HCT116 (cell line): ENCODE data around the gene COL9A2. TPM values are rescaled to one million over a fixed set of nuclear protein-coding genes. Genes with fewer than 3 reads are reported as not detected.

Experiments
- ATAC-seq: fragments of 200-7000 bp; cut with Tn5 transposase; 2 replicates; pipeline ENCODE4 v1.9.1; 2020; ENCODE audit warnings: mild to moderate bottlenecking, moderate library complexity
- BruUV-seq: library from RNA; stranded (reverse); fragments of 400-500 nt; replicated peaks from 2 replicates; lab custom pipeline; 2021; lab: Mats Ljungman, UMichigan
- CTCF ChIA-PET: fragments of 300-600 bp; sonication (Branson Sonifier 250); formaldehyde crosslinking; loops from one replicate; lab custom pipeline; 2021; ENCODE audit warnings: antibody characterized with exemption; lab: Charles Lee
- POLR2A ChIA-PET: fragments of 300-600, 350-600 bp; sonication (Branson Sonifier 250); formaldehyde crosslinking; loops from one replicate; lab custom pipeline; 2021; ENCODE audit warnings: antibody characterized with exemption; lab: Charles Lee
- RAD21 ChIA-PET, 2 experiments: fragments of 300-600 bp; sonication (Branson Sonifier 250); formaldehyde crosslinking; loops; one replicate each; lab custom pipeline; 2023; ENCODE audit warnings: low total read pairs in 2 of 2; ENCODE audit not compliant: uncharacterized antibody in 2 of 2, unreplicated experiment in 2 of 2, low non-redundant PET in 1 of 2; lab: Charles Lee
- DNase-seq: peaks from one replicate; pipeline ENCODE4 v3.0.0-alpha.2; 2010; ENCODE audit warnings: low read depth, low spot score
- H2AFZ ChIP-seq: fragments of 200-600 bp; shearing (Covaris generic), sonication (generic); 2 replicates; pipeline ENCODE4 v1.6.1; 2017; ENCODE audit warnings: low read depth, mixed run types, mixed read lengths, antibody characterized with exemption, low read length; ENCODE audit not compliant: poor library complexity, severe bottlenecking
- H3K27ac ChIP-seq: 2 replicates; pipeline ENCODE4 v1.5.1; 2012; ENCODE audit warnings: low read depth, low read length
- H3K27me3 ChIP-seq: fragments of 200-600 bp; sonication (generic); 2 replicates; pipeline ENCODE4 v1.6.1; 2016; ENCODE audit warnings: mixed run types, low read length, mixed read lengths; ENCODE audit not compliant: insufficient read depth
- H3K36me3 ChIP-seq, 2 experiments: fragments of 200-500 bp in 1 of 2; fragments of 200-600 bp in 1 of 2; sonication (Bioruptor generic) in 1 of 2; sonication (generic) in 1 of 2; 2 replicates each; pipeline versions ENCODE4 v1.5.1 to v1.6.1; 2014 to 2016; ENCODE audit warnings: low read length in 2 of 2, inconsistent platforms in 1 of 2, mixed read lengths in 1 of 2, mixed run types in 1 of 2; ENCODE audit not compliant: insufficient read depth in 2 of 2, control insufficient read depth in 1 of 2
- H3K4me1 ChIP-seq, 2 experiments: fragments of 200-600 bp in 1 of 2; sonication (generic) in 1 of 2; 2 replicates each; pipeline versions ENCODE4 v1.5.1 to v1.6.1; 2012 to 2017; ENCODE audit warnings: low read length in 2 of 2, inconsistent platforms in 1 of 2, mild to moderate bottlenecking in 1 of 2, mixed read lengths in 1 of 2, mixed run types in 1 of 2, moderate library complexity in 1 of 2; ENCODE audit not compliant: insufficient read depth in 2 of 2, control insufficient read depth in 1 of 2
- H3K4me2 ChIP-seq: fragments of 200-600 bp; sonication (generic); 2 replicates; pipeline ENCODE4 v1.6.1; 2017; ENCODE audit warnings: mixed run types, low read length, mixed read lengths
- H3K4me3 ChIP-seq, 2 experiments: fragments of 200-600 bp in 1 of 2; sonication (generic) in 1 of 2; replicated peaks in 1 of 2; 2 replicates each; pipeline ENCODE4 v1.5.1; 2011 to 2016; ENCODE audit warnings: low read length in 2 of 2, control low read depth in 1 of 2, low read depth in 1 of 2, mild to moderate bottlenecking in 1 of 2, mixed read lengths in 1 of 2, mixed run types in 1 of 2
- H3K79me2 ChIP-seq: fragments of 200-600 bp; sonication (generic); 2 replicates; pipeline ENCODE4 v1.6.1; 2017; ENCODE audit warnings: mild to moderate bottlenecking, mixed run types, low read length, moderate library complexity, mixed read lengths; ENCODE audit not compliant: insufficient read depth
- H3K9ac ChIP-seq: fragments of 200-600 bp; sonication (generic); 2 replicates; pipeline ENCODE4 v1.6.1; 2016; ENCODE audit warnings: low read length, mixed read lengths
- H3K9me2 ChIP-seq: fragments of 200-600 bp; sonication (generic), shearing (Covaris generic); 2 replicates; pipeline ENCODE4 v1.6.1; 2017; ENCODE audit warnings: mixed run types, mild to moderate bottlenecking, moderate library complexity; ENCODE audit not compliant: insufficient read depth
- H3K9me3 ChIP-seq, 2 experiments: fragments of 200-500 bp in 1 of 2; fragments of 200-600 bp in 1 of 2; sonication (Bioruptor generic) in 1 of 2; sonication (generic) in 1 of 2; 2 replicates each; pipeline ENCODE4 v1.6.1; 2014 to 2017; ENCODE audit warnings: low read length in 2 of 2, mixed read lengths in 2 of 2, inconsistent platforms in 1 of 2, low read depth in 1 of 2, mild to moderate bottlenecking in 1 of 2, mixed run types in 1 of 2, moderate library complexity in 1 of 2; ENCODE audit not compliant: control insufficient read depth in 1 of 2, insufficient read depth in 1 of 2
- H4K20me1 ChIP-seq: fragments of 200-600 bp; sonication (generic), shearing (Covaris generic); 2 replicates; pipeline ENCODE4 v1.6.1; 2017; ENCODE audit warnings: mixed run types, mild to moderate bottlenecking, moderate library complexity; ENCODE audit not compliant: insufficient read depth
- ATF3 ChIP-seq: IDR thresholded peaks from 2 replicates; pipeline ENCODE4 v1.6.1; 2012
- CEBPB ChIP-seq: IDR thresholded peaks from 2 replicates; pipeline ENCODE4 v1.6.1; 2012; ENCODE audit warnings: low read depth
- CTCF ChIP-seq, 3 experiments: fragments of 200-600 bp in 1 of 3; sonication (generic) in 1 of 3; IDR thresholded peaks in 2 of 3; conservative IDR thresholded peaks in 1 of 3; 2 replicates each; pipeline ENCODE4 v1.5.1; 2012 to 2017; ENCODE audit warnings: low read depth in 2 of 3, low read length in 2 of 3, antibody characterized with exemption in 1 of 3, borderline replicate concordance in 1 of 3, control low read depth in 1 of 3, mild to moderate bottlenecking in 1 of 3, mixed read lengths in 1 of 3, mixed run types in 1 of 3, moderate library complexity in 1 of 3; ENCODE audit not compliant: insufficient read depth in 1 of 3
- EGR1 ChIP-seq: IDR thresholded peaks from 2 replicates; pipeline ENCODE4 v1.6.1; 2012; ENCODE audit warnings: low read depth
- ELF1 ChIP-seq: IDR thresholded peaks from 2 replicates; pipeline ENCODE4 v1.6.1; 2012; ENCODE audit warnings: low read depth, borderline replicate concordance
- EZH2 ChIP-seq: fragments of 200-600 bp; sonication (generic); IDR thresholded peaks from 2 replicates; pipeline ENCODE4 v1.6.1; 2017; ENCODE audit warnings: antibody characterized with exemption, mixed run types
- EZH2phosphoT487 ChIP-seq: fragments of 200-600 bp; IDR thresholded peaks from 2 replicates; pipeline ENCODE4 v1.6.1; 2018; ENCODE audit warnings: antibody characterized with exemption, borderline replicate concordance
- MAX ChIP-seq: IDR thresholded peaks from 2 replicates; pipeline ENCODE4 v1.6.1; 2012
- POLR2A ChIP-seq: IDR thresholded peaks from 2 replicates; pipeline ENCODE4 v1.7.0; 2011; ENCODE audit warnings: borderline replicate concordance; ENCODE audit not compliant: insufficient read depth, insufficient read length; ENCODE audit errors: extremely low read depth
- POLR2AphosphoS5 ChIP-seq: IDR thresholded peaks from 2 replicates; pipeline ENCODE4 v1.6.1; 2011; ENCODE audit warnings: mild to moderate bottlenecking, low read depth, low read length, moderate library complexity
- RAD21 ChIP-seq: IDR thresholded peaks from 2 replicates; pipeline ENCODE4 v1.6.1; 2012; ENCODE audit warnings: low read depth, mild to moderate bottlenecking
- REST ChIP-seq: IDR thresholded peaks from 2 replicates; pipeline ENCODE4 v1.6.1; 2012; ENCODE audit warnings: low read depth
- SIN3A ChIP-seq: IDR thresholded peaks from 2 replicates; pipeline ENCODE4 v1.6.1; 2012; ENCODE audit warnings: low read depth
- SP1 ChIP-seq: IDR thresholded peaks from 2 replicates; pipeline ENCODE4 v1.6.1; 2012; ENCODE audit warnings: low read depth
- TCF7L2 ChIP-seq: IDR thresholded peaks from 2 replicates; pipeline ENCODE4 v1.7.0; 2011; ENCODE audit warnings: borderline replicate concordance, inconsistent platforms; ENCODE audit not compliant: insufficient read depth, insufficient read length; ENCODE audit errors: extremely low read depth
- YY1 ChIP-seq: IDR thresholded peaks from 2 replicates; pipeline ENCODE4 v1.6.1; 2011; ENCODE audit warnings: low read length, low read depth, moderate library complexity, mild to moderate bottlenecking; ENCODE audit not compliant: insufficient replicate concordance; ENCODE audit errors: extremely low read depth
- ZFX ChIP-seq: fragments of 450-650 bp; IDR thresholded peaks from 2 replicates; pipeline ENCODE4 v1.6.1; 2017
- ZNF274 ChIP-seq: fragments of 200-500 bp; sonication (Bioruptor generic); IDR thresholded peaks from 2 replicates; pipeline ENCODE4 v1.6.1; 2014; ENCODE audit warnings: mild to moderate bottlenecking, low read depth, low read length, inconsistent platforms
- intact Hi-C: fragments of 100-400 bp; cut with micrococcal nuclease; formaldehyde crosslinking; loops from 2 replicates; pipeline ENCODE4 v1.10.0; 2022
- total RNA-seq: library from RNA; stranded (reverse); gene quantifications from one replicate; pipeline ENCODE4 v1.2.1, GENCODE V29; 2021; ENCODE audit not compliant: unreplicated experiment

Gene COL9A2
- total RNA-seq, 1 experiment from 2014 or later: 2.4 TPM

- Histone ChIP-seq H3K79me2 (peaks cover 6% of the 10 kb centered on the region), H3K4me2 (no peak overlapping the region), H4K20me1 (no peaks in the 10 kb centered on the region), H3K27me3 (no peaks in the 10 kb centered on the region), H3K36me3 (no peaks in the 10 kb centered on the region), H3K4me1 (peaks cover 1 to 6% of the 10 kb centered on the region in 2 experiments), H3K9me3 (no peaks in the 10 kb centered on the region), H3K9ac (no peak overlapping the region), H3K4me3 (no peak overlapping the region), H2AFZ (no peak overlapping the region), H3K9me2 (no peaks in the 10 kb centered on the region), H3K27ac (no peak overlapping the region)
- ChIA-PET RAD21 (no interaction called here), POLR2A (no interaction called here), CTCF (no interaction called here)
- TF ChIP-seq RAD21: no peak
- TF ChIP-seq EZH2: no peak
- TF ChIP-seq ELF1: no peak
- no peak for TF ChIP-seq SIN3A
- TF ChIP-seq ZNF274: no peak
- no peak for TF ChIP-seq POLR2A
- no peak for TF ChIP-seq POLR2AphosphoS5
- no peak for TF ChIP-seq CTCF (IDR thresholded peaks at IDR 0.05 in 2 of 3, conservative IDR thresholded peaks at IDR 0.05 in 1 of 3; ENCODE audit: borderline replicate concordance in 1 of 3, insufficient read depth in 1 of 3, low read depth in 2 of 3, low read length in 2 of 3)
- TF ChIP-seq ATF3: no peak
- TF ChIP-seq SP1: no peak
- no peak for TF ChIP-seq CEBPB
- no peak for TF ChIP-seq REST
- no peak for TF ChIP-seq EGR1
- TF ChIP-seq EZH2phosphoT487: no peak
- no peak for TF ChIP-seq YY1
- TF ChIP-seq TCF7L2: no peak
- no peak for TF ChIP-seq MAX
- TF ChIP-seq ZFX: no peak
- ATAC-seq: no peak
- BruUV-seq: no TSS peak
- no peak for DNase-seq
- intact Hi-C loops: no loop called here
Measured at GRCh38 chr1:40251456-40251855, 65.6 kb downstream of the COL9A2 start.
